Panc1 (cell line): ENCODE measurements around the gene VSX1.

Experiments used
- CTCF ChIP-seq: fragments of 450-650 bp; IDR thresholded peaks from 2 replicates; pipeline ENCODE4 v1.5.1; 2017; ENCODE audit warnings: mild to moderate bottlenecking
- SIN3A ChIP-seq: IDR thresholded peaks from 2 replicates; pipeline ENCODE4 v1.6.1; 2012; ENCODE audit warnings: low read depth, mild to moderate bottlenecking, low read length, moderate library complexity, borderline replicate concordance; ENCODE audit not compliant: insufficient read depth

- TF ChIP-seq CTCF (no peak), SIN3A (no peak)
Observed at GRCh38 chr20:25100914-25101313, 19.0 kb upstream of the VSX1 start.
